Transverse colon (tissue), 4 donors: ENCODE measurements around the gene SLC25A14. TPM values are rescaled to one million over a fixed set of nuclear protein-coding genes. Genes with fewer than 3 reads are reported as not detected.

Experiments
- DNase-seq: peaks from one replicate; pipeline ENCODE4 v3.0.0-alpha.2; 2019
- H3K27ac ChIP-seq, 4 donors: fragments of 200-600 bp; sonication (generic); 2 replicates each; pipeline ENCODE4 v1.5.1; 2016 to 2018; ENCODE audit warnings: inconsistent platforms in 4 of 4
- H3K27me3 ChIP-seq: fragments of 200-600 bp; sonication (generic); 2 replicates; pipeline ENCODE4 v1.5.1; 2017; ENCODE audit warnings: inconsistent platforms
- H3K36me3 ChIP-seq, 4 donors: fragments of 200-600 bp; sonication (generic); 2 replicates each; pipeline ENCODE4 v1.5.1; 2017 to 2019; ENCODE audit warnings: inconsistent platforms in 4 of 4
- H3K4me1 ChIP-seq, 4 donors: fragments of 200-600 bp; sonication (generic); 2 replicates each; pipeline ENCODE4 v1.5.1; 2017 to 2020; ENCODE audit warnings: inconsistent platforms in 4 of 4
- H3K4me3 ChIP-seq, 4 donors: fragments of 200-600 bp; sonication (generic); 1 replicate in 1 of 4; 2 replicates in 3 of 4; pipeline versions ENCODE4 v1.5.1 to v1.6.1; 2017 to 2019; ENCODE audit warnings: inconsistent platforms in 4 of 4
- H3K9me3 ChIP-seq, 2 donors: fragments of 200-600 bp; sonication (generic); 2 replicates each; pipeline ENCODE4 v1.5.1; 2017 to 2019; ENCODE audit warnings: inconsistent platforms in 2 of 2
- EP300 ChIP-seq: sonication (generic); formaldehyde crosslinking; IDR thresholded peaks from one replicate; pipeline ENCODE4 v1.6.1; 2017; ENCODE audit warnings: antibody characterized with exemption, low read depth
- POLR2A ChIP-seq: fragments of 450-650 bp; IDR thresholded peaks from one replicate; pipeline ENCODE4 v1.6.1; 2016; ENCODE audit warnings: antibody characterized with exemption, mild to moderate bottlenecking, moderate library complexity
- POLR2AphosphoS5 ChIP-seq, 3 donors: sonication (generic); formaldehyde crosslinking; IDR thresholded peaks; one replicate each; pipeline ENCODE4 v1.6.1; 2016; ENCODE audit warnings: antibody characterized with exemption in 3 of 3
- WGBS, 2 donors: methylation state at CpG; one replicate each; pipeline ENCODE4 v1.1.5; 2018; ENCODE audit warnings: low coverage in 1 of 2; 5-methylcytosine and 5-hydroxymethylcytosine counted together
- in situ Hi-C, 4 donors: fragments of 200-750 bp; cut with MboI; loops; one replicate each; pipeline versions ENCODE4 v1.15.0 to v1.15.1; 2017; ENCODE audit warnings: low sequenced_read_pairs in 3 of 4, low pct_ligation_motif_present in 1 of 4, low pct_unique_long_range_greater_than_20kb in 1 of 4
- intact Hi-C: fragments of 100-400 bp; cut with DNase I; formaldehyde crosslinking; loops from one replicate; pipeline ENCODE4 v1.15.1; 2023; ENCODE audit warnings: low total_unique reads
- total RNA-seq, 4 donors: library from RNA; depleted of rRNA; stranded (reverse); fragments of >200 nt; gene quantifications; one replicate each; pipeline ENCODE4 v1.1.0, GENCODE V29; 2016
- TF ChIP-seq, protein P1 (sequence below), 5 experiments: fragments of 200-600 bp in 3 of 5; fragments of 450-650 bp in 2 of 5; sonication (generic) in 3 of 5; IDR thresholded peaks; 1 replicate in 2 of 5; 2 replicates in 3 of 5; pipeline ENCODE4 v1.5.1; 2016 to 2017; ENCODE audit warnings: antibody characterized with exemption in 5 of 5, inconsistent platforms in 3 of 5, mild to moderate bottlenecking in 2 of 5, moderate library complexity in 1 of 5

Gene SLC25A14
- total RNA-seq, 4 donors from 2014 or later: 2.8 to 10.5 (median 7.2) TPM

DNA sequence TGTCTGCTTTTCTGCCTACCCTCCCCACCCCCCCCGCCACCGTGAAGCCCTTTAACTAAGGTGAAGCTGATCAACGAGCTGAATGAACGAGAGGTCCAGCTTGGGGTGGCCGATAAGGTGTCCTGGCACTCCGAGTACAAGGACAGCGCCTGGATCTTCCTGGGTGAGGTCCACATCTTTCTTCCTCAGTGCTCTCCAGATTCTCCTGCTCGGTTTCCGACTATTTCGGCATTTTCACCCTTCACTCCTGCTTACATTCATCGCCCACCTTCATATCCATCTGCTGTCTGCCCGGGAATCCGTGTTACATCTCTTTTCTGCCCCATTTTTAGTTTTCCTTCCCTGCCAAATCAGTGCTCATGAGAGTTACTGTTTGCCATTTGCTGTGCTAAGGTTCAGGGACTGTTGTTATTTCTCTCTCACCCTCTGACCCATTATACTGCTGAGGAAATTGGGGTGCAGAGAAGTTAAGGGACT, 62.5 kb downstream of the SLC25A14 start:
- WGBS, 2 donors: 16% methylated on average over 13 of the region's 13 CpGs; no CpG with 5 or more reads in 1 of the 2 donors
- no peaks in the 10 kb centered on the region for H3K9me3 ChIP-seq
- peak overlapping the region; percentile 42 to 73 (median 56) for H3K4me3 ChIP-seq
- peak overlapping the region; percentile 67 to 86 (median 82) for H3K27ac ChIP-seq
- no peaks in the 10 kb centered on the region for H3K27me3 ChIP-seq
- no peak for TF ChIP-seq POLR2A
- no peak for TF ChIP-seq EP300
- TF ChIP-seq, protein P1, sequence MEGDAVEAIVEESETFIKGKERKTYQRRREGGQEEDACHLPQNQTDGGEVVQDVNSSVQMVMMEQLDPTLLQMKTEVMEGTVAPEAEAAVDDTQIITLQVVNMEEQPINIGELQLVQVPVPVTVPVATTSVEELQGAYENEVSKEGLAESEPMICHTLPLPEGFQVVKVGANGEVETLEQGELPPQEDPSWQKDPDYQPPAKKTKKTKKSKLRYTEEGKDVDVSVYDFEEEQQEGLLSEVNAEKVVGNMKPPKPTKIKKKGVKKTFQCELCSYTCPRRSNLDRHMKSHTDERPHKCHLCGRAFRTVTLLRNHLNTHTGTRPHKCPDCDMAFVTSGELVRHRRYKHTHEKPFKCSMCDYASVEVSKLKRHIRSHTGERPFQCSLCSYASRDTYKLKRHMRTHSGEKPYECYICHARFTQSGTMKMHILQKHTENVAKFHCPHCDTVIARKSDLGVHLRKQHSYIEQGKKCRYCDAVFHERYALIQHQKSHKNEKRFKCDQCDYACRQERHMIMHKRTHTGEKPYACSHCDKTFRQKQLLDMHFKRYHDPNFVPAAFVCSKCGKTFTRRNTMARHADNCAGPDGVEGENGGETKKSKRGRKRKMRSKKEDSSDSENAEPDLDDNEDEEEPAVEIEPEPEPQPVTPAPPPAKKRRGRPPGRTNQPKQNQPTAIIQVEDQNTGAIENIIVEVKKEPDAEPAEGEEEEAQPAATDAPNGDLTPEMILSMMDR (IDR thresholded peaks at IDR 0.05): no peak
- intact Hi-C loops: no loop called here
- peaks cover 0 to 9% (median 0%) of the 10 kb centered on the region in 4 donors for H3K4me1 ChIP-seq
- H3K36me3 ChIP-seq: no peaks in the 10 kb centered on the region
- in situ Hi-C loops: no loop called here
- DNase-seq: no peak

DNA sequence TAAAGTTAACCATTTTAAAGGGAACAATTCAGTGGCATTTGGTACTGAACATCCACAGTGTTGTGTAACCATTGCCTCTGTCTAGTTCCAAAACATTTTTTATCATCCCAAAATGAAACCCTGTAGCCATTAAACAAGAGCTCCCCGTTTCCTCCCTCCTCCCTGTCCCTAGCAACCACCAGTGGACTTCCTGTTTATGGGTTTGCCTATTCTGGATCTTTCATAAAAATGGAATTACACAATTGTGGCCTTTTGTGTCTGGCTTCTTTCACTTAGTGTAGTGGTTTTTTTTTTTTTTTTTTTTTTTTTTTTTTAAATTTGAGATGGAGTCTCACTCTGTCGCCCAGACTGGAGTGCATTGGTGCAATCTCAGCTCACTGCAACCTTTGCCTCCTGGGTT, 73.7 kb downstream of the SLC25A14 start:
- H3K27ac ChIP-seq: no peak overlapping the region

DNA sequence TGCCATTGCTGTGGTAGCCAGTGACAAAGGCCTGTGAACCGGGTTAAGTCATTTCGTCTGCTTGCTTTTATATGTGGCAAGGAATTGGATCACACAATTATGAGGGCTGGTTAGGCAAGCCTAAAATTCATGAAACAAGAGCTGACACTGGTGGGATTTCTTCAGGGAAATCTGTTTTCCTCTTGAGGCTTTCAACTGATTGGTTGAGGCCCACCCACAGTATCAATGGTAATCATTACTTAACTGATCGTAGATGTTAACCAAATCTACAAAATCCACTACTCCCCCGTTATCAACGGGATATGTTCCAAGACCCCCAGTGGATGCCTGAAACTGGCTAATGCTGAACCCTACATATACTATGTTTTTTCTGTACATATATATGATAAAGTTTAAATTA, 75.1 kb downstream of the SLC25A14 start:
- no peak for DNase-seq
- Histone ChIP-seq H3K27ac (no peak overlapping the region), H3K36me3 (no peaks in the 10 kb centered on the region), H3K4me3 (no peak overlapping the region), H3K9me3 (no peaks in the 10 kb centered on the region), H3K4me1 (no peaks in the 10 kb centered on the region), H3K27me3 (no peaks in the 10 kb centered on the region)
- 93% methylated on average over 5 of the region's 5 CpGs; no CpG with 5 or more reads in 1 of the 2 donors for WGBS, 2 donors
- TF ChIP-seq, protein P1 (IDR thresholded peaks at IDR 0.05): no peak
- TF ChIP-seq POLR2A (no peak), POLR2AphosphoS5 (IDR thresholded peaks at IDR 0.05) (no peak), EP300 (no peak)
- in situ Hi-C loops: no loop called here
- intact Hi-C loops: no loop called here

More for the DNA sequence above, 73.7 kb downstream of the SLC25A14 start:
- Histone ChIP-seq H3K27me3 (no peaks in the 10 kb centered on the region), H3K4me1 (no peaks in the 10 kb centered on the region), H3K9me3 (no peaks in the 10 kb centered on the region), H3K36me3 (no peaks in the 10 kb centered on the region), H3K4me3 (no peak overlapping the region)
- TF ChIP-seq, protein P1 (IDR thresholded peaks at IDR 0.05): no peak
- TF ChIP-seq POLR2AphosphoS5 (IDR thresholded peaks at IDR 0.05): no peak
- no peak for TF ChIP-seq POLR2A
- TF ChIP-seq EP300: no peak
- intact Hi-C loops: no loop called here
- 55% methylated on average over 2 of the region's 2 CpGs; no CpG with 5 or more reads in 1 of the 2 donors for WGBS, 2 donors
- in situ Hi-C loops: no loop called here
- no peak for DNase-seq

DNA sequence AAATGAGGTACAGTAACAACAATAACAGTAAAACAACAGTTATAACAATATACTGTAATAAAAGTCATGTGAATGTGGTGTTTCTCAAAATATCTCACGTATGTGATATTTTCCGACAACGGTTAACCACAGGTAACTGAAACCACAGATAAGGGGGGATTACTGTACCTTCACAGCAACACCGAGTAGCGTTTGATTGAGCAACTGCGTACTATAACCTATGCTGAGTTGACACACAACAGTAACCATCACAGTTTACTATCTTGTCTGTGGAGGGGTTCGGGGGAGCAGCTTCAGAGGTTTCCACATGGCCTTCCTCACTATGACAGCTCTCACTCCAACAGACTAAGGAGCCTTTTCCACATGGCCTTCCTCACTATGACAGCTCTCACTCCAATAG, 75.5 kb downstream of the SLC25A14 start:
- intact Hi-C loops (no loop called here), in situ Hi-C loops (no loop called here)
- no peak for DNase-seq
- H3K4me1 ChIP-seq: no peaks in the 10 kb centered on the region
- H3K27ac ChIP-seq: no peak overlapping the region
- TF ChIP-seq POLR2A (no peak), POLR2AphosphoS5 (IDR thresholded peaks at IDR 0.05) (no peak), EP300 (no peak)
- TF ChIP-seq, protein P1 (IDR thresholded peaks at IDR 0.05): no peak
- H3K36me3 ChIP-seq: no peaks in the 10 kb centered on the region
- H3K27me3 ChIP-seq: no peaks in the 10 kb centered on the region
- H3K4me3 ChIP-seq: no peak overlapping the region
- 90 to 100% methylated on average over 1 to 7 of the region's 7 CpGs for WGBS, 2 donors
- no peaks in the 10 kb centered on the region for H3K9me3 ChIP-seq
